HG03039 (cell line): ENCODE data around the gene ZFYVE16.
"Not testable (repeated sequence)": the region's sequence is repeated elsewhere in the genome, so short reads cannot be mapped to it uniquely, and the experiment has no call there.

ENCODE experiments used
- ATAC-seq: cut with Tn5 transposase; IDR thresholded peaks from one replicate; pipeline ENCODE4 v1.9.1; 2021; ENCODE audit warnings: mild to moderate bottlenecking, moderate library complexity; ENCODE audit not compliant: unreplicated experiment

The ZFYVE16 gene

DNA sequence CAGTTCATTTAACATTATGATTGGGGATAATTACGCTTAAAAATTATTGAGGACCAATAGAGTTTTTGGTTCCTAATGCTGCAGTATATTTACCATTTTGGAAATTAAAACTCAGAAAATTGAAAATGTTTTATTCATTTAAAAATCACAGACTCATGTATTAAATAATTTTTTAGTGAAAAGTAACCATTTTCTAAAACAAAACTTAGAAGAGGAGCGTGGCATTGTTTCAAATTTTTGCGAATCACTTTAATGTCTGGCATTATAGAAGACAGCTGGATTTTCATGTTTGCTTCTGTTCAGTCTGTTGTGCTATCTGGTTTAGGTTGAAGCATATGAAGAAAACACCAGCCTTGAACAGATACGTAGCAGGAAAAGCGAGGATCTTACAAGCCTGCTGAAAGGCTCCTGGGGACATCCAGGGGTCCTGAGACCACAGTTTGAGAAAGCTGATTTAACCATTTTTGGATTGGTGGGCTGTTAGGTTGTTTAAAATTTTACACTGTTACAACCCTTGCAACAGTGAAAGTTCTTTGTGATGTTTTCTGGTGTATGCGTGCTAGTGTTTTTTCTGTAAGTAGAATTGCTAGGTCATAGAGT is 1.6 kb downstream of the ZFYVE16 start:
- ATAC-seq, result no peak

DNA sequence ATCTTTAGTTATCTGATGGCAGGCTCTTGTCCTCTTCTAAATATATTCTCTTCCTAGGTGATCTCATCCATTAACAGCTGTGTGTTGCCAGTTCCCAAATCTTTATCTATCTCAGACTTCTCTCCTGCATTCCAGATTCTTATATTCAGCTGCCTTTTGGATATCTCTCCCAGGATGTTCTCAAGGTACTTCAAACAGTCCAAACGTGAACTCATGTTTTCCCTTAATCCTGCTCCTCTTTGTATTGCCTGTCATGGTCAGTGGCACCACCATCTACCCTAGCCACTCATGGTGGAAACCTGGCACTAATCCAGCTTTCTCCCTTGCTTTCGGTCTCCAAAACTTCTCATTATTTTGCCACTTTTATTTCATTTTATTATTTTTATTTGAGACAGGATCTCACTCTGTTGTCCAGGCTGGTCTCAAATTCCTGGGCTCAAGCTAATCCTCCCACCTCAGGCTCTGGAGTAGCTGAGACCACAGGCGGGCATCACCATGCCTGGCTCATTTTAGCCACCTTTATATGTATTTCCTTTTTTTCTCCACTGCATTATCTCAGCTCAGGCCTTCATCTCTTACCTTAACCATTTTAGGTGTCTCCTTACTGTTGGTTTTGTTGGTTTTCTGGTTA is 3.8 kb downstream of the ZFYVE16 start:
- no peak for ATAC-seq

DNA sequence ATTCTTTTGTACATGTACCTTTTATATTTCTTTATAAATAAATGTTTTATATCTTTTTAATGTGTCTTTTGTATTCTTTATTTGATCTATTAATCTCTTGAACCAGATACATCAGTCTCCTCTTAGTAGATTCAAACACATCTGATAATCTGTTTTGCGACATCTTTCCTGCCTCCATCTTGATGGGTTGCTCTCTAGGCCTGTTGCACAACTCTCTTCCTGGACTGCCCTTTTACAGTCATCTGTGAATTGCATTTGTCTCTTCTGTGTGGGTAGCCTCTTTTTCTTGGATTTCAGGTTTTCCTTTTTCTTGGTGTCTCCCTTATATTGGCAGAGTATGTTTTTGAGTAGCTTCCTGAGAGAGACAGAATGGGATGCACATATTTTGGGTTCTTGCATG is 6.2 kb downstream of the ZFYVE16 start:
- no peak for ATAC-seq

DNA sequence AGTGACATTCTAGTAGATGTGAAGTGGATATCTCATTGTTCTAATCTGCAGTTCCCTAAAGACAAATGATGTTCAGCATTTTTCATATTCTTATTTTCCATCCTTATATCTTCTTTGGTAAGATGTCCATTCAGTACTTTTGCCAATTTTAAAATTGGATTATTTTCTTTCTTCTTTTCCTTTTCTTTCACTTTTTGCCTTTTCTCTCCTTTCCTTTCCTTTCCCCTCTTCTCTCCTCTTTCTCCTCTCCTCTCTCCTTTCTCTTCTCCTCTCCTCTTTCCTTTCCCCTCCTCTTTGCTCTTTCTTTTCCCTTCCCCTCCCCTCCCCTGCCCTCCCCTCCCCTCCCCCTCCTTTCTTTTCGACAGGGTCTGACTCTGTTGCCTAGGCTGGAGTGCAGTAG is 10.1 kb downstream of the ZFYVE16 start:
- no peak for ATAC-seq

DNA sequence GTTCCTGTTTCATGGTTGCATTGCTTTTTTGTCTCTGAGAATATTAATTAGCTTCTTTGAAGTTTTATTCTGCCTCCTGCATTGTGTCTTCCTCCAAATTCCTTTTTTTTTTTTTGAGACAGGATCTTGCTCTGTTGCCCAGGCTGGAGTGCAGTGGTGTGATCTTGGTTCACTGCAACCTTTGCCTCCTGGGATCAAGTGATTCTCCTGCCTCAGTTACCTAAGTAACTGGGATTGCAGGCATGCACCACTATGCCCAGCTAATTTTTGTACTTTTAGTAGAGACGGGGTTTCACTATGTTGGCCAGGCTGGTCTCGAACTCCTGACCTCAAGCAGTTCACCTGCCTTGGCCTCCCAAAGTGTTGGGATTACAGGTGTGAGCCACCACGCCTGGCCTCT is 16.5 kb downstream of the ZFYVE16 start:
- not testable (repeated sequence) for ATAC-seq

DNA sequence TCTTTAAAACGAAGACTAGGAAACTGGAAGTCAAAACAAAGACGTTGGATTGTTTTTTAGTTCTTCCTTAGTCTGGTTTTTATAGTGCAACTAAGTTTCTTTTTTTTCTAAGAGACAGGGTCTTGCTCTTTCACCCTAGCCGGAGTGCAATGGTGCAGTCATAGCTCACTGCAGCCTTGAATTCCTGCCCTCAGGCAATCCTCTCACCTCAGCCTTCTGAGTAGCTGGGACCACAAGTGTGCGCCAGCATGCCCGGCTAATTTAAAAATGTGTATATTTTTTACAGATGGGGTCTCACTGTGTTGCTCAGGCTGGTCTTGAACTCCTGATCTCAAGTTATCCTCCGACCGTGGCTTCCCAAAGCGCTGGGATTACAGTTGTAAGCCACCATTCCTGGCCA is 27.6 kb downstream of the ZFYVE16 start:
- ATAC-seq, result no peak

DNA sequence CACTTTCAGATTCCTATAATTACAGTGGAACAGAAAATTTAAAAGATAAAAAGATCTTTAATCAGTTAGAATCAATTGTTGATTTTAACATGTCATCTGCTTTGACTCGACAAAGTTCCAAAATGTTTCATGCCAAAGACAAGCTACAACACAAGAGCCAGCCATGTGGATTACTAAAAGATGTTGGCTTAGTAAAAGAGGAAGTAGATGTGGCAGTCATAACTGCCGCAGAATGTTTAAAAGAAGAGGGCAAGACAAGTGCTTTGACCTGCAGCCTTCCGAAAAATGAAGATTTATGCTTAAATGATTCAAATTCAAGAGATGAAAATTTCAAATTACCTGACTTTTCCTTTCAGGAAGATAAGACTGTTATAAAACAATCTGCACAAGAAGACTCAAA is 29.5 kb downstream of the ZFYVE16 start:
- no peak for ATAC-seq

DNA sequence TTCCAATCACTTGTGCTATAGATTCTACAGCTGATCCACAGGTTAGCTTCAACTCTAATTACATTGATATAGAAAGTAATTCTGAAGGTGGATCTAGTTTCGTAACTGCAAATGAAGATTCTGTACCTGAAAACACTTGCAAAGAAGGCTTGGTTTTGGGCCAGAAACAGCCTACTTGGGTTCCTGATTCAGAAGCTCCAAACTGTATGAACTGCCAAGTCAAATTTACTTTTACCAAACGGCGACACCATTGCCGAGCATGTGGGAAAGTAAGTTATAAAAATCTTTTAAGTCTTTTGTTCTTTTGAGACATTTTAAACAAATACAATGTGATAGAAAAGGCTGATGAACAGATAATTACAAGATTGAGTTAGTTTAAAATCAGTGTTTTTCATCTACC is 30.9 kb downstream of the ZFYVE16 start:
- no peak for ATAC-seq

DNA sequence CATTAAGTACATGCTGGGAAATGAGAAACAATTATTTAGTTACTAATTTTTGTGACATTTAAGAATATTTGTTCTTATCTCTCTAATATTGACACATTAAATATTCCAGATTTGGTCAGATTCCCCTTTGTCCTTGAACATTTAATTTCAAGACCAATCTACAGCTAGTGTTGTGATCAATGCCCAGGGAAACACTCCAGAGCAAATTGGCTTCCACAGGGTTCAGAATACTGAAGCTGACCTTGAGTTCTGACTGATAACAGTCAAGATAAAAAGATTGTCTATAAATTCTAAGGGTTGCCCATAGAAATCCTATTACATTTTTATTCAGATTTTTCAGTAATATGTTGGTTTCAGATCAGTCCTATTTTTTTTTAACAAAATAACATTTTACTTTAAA is 31.3 kb downstream of the ZFYVE16 start:
- ATAC-seq, result no peak

DNA sequence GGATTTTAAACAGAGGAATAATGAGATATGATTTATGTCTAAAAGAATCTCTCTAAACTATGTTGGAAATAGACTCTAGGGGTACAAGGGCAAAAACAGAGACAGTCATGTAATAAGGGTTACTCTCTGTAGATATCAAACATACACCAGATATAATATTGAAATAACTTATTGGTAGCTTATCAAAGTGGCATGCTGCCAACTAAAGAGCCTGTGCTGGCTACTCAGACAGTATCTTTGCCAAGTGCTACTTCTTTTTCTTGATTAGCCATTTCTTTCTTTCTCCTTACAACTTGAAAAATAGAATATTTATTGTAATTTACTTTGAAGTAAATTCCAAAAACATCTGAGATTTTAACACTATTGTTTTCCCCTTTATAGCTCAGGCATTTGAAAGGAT is 34.9 kb downstream of the ZFYVE16 start:
- ATAC-seq, result no peak

DNA sequence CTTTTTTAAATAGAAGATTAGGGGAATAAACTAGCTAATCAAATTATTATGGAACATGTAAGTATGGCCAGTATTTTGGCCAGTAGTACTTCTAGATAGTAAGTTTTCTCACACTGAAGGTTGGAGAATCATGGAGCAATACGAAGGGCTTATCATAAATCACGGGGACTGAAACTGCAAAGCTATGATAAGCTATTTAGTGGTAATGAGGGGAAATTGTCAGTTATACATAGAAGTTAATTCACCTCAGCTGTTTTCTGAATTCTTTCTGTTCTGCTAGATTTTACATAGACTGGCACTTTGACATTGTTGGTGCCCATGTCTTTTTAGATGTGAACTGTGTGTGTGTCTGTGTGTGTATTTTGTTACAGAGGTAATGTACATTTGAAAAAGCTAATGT is 45.5 kb downstream of the ZFYVE16 start:
- ATAC-seq, result no peak

DNA sequence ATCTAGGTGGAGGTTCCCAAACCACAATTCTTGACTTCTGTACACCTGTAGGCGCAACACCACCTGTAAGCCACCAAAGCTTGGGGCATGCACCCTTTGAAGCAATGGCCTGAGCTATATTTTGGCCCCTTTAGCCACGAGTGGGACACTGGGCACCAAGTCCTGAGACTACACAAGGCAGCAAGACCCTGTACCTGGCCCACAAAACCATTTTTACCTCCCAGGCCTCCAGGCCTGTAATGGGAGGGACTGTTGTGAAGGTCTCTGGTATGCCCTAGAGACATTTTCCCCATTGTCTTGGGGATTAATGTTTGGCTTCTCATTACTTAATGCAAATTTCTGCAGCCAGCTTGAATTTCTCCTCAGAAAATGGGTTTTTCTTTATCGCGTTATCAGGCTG is 55.4 kb downstream of the ZFYVE16 start:
- ATAC-seq, result no peak

DNA sequence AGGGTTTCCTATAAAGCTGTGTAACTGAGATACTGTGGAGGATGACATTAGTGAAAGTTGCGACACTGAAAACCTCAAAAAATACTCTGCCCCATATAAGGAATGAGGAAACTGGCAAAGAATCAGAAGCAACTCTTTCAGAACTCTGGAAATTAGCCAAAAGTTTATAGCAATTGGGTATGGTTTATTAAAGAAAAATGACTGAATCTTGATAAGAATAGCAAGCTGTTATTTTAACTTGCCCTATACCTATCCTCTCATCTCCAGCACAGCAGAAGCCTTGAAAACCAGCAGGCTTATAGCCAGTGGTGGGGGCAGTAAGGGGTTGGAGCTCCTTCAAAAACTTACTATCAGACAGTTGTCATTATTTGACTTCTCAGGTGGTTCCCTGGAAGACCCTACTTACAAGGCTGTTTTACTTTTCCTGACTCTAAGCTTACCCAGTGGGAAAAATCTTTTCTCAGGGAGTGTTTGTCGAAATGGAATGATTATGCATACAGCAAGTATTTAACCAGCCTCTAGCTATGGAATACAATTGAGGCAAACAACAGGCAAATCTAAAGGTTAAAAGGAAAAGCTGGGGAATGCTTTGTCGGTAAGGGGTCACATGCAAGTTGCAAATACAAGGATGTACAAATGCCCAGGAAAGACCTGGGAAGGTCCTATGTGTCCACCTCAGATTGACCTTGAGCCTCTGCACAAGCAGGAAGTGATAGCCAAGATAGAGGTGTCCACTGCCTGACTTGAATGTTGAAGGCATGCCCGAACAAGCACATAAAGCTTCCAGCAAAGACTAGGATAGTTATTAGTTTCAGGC is 59.0 kb downstream of the ZFYVE16 start:
- ATAC-seq, result no peak

DNA sequence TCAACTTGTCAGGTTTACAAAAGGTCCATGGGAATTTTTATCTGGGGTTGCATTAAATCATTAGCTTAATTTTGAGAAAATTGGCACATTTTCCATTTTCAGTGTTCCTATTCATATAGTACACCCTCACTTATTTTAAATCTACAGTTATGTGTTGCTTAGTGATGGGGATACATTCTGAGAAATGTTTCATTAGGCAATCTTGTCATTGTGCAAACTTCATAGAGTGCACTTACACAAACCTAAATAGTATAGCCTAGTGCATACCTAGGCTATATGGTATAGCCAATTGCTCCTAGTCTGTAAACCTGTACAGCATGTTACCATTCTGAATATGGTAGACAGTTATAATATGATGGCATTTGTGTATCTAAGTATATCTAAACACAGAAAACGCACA is 60.3 kb downstream of the ZFYVE16 start:
- no peak for ATAC-seq

DNA sequence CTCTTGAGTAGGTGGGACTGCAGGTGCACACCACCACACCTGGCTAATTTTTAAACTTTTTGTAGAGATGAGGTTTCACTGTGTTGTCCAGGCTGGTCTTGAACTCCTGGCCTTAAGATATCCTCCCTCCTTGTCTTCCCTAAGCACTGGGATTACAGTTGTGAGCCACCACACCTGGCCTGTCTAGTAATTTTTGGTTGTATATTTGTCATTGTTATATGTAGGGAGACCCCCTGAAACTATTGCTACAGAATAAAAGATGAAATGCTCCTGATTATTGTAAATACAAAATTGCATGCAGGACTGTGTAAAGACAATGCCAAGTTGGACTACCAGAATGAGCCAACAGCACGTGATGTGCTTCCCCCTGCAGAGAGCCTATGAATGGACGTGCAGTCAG is 62.8 kb downstream of the ZFYVE16 start:
- not testable (repeated sequence) for ATAC-seq

DNA sequence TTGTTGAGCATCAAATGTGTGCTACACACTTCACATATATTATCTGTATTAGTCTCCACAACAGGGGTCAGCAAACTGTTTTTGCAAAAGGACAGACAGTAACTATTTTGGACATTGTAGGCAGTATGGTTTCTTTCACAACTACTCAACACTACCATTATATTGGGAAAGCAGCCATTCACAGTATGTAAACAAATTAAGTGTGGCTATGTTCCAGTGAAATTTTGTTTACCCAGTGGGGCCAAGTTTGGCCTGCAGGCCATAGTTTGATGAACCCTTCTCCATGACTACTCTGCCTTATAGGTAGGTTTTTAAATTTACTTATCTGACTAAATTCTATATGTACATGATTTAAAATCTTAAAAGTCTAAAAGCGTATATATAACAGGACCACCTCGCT is 67.1 kb downstream of the ZFYVE16 start:
- ATAC-seq, result no peak

DNA sequence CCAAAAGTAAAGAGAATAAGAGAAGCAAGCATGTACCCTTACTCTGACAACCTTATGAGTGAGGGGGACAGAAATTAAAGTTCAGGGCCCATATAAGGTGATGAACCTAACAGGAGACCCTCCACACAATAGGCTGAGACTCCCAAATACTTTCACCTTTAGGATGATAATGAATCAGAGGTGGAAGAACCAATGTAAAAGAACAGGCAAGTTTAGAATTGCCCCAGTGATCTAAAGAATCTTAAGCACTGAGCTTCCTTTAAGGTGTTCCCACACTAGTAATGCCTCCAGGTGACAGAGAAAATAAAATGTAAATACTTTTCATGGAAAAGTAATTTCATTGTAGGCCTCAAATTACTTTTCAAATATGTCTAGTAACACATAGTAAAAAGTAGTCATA is 71.8 kb downstream of the ZFYVE16 start:
- no peak for ATAC-seq

DNA sequence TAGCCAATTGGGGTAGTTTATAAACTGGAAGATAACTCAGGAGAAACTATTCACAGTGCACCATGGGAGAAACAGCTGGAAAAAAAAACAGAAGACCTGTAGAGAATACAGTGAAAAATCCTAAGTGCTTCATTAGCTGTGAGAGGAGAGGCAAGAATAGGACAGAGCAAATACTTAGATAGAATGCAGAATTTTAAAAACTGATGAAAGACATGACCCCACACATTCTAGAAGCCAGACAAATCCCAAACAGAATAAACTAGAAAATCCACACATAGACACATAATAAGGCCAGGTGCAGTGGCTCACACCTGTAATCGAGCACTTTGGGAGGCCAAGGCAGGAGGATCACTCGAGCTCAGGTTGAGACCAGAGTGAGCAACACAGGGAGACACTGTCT is 72.5 kb downstream of the ZFYVE16 start:
- ATAC-seq, result no peak

DNA sequence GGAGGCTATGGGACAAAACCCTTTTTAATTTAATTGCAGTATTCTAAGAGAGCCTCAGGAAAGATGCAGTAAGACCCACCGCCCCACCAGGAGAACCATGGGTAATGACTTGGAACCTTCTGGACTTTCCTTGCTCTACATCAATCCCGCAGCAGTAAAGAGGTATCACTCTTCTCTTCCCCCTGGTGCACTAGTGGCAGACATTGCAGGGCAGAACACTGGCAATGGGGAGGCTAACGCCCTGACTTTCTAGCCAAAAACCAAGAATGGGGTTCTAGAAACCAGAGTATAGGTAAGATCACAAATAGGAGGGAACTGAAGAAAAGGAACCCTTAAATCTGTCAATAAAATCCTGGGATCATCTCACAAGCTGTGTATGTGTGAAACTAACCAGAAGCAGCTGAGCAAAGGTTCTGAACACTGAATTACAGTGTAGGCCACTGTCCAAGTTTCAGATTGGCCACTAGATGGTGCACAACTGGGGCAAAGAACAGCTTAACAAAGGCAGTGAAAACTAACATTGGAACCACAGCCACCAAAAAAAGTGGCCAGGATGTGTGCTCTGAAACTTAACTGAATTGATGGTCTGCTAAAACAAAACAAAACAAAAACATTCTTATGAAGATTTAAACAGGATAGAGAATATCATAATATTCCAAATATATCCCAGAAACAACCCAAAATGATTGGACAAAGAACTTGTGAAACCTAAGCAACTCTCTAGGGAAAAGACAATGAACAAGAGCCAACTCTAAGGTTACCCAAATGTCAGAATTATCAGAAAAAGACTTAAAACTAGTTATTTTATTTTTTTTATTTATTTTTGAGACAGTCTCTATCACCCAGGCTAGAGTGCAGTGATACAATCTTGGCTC is 73.4 kb downstream of the ZFYVE16 start:
- ATAC-seq, result no peak

DNA sequence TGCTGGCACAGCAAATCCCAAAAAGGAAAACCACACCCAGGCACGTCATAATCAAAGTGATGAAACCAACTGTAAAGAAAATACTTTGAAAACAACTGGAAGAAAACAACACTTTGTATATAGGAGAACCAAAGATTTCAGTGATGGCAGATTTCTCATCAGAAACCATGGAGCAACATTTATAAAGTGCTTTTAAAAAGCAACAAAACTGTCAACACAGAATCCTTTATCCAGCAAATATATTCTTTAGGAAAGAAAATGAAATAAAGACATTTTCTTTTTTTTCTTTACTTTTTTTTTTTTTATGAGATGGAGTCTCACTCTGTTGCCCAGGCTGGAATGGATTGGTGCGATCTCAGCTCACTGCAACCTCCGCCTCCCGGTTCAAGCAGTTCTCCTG is 74.7 kb downstream of the ZFYVE16 start:
- no peak for ATAC-seq

DNA sequence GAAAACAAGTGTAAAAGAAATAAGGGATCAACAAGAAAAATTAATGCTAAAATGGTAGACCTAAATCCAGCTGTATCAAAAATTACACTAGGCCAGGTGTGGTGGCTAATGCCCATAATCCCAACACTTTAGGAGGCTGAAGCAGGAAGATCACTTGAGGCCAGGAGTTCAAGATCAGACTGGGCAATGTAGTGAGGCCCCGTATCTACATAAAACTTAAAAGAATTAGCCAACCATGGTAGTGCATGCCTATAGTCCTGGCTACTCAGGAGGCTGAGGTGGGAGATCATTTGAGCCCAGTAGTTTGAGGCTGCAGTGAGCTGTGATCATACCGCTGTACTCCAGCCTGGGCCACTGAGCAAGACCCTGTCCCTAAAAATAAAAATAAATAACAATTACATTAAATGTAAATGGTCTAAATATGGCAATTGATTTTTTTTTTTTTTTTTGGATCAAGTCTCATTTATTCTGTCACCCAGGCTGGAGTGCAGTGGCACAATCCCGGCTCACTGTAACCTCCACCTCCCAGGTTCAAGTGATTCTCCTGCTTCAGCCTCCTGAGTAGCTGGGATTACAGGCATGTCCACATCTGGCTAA is 75.9 kb downstream of the ZFYVE16 start:
- ATAC-seq, result no peak
